ENCODE results near the gene NCR2. TPM values are rescaled to one million over a fixed set of nuclear protein-coding genes. Genes with fewer than 3 reads are reported as not detected.
"Not testable (repeated sequence)": the region's sequence is repeated elsewhere in the genome, so short reads cannot be mapped to it uniquely, and the experiment has no call there.

NCR2 gene, protein sequence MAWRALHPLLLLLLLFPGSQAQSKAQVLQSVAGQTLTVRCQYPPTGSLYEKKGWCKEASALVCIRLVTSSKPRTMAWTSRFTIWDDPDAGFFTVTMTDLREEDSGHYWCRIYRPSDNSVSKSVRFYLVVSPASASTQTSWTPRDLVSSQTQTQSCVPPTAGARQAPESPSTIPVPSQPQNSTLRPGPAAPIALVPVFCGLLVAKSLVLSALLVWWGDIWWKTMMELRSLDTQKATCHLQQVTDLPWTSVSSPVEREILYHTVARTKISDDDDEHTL
- not detected for polyA plus RNA-seq (ENCODE audit: insufficient read length)

GRCh38 chr6:41335296-41335695 lies at the start of gene NCR2:
Gene NCR2, plus strand, starts transcription at chr6:41335608. Its CDS starts 269 bp downstream, at chr6:41335877.
- DNase-seq: no peak

- DNase-seq: peak; percentile 23
Measured at GRCh38 chr6:41286544-41287346, 48.7 kb upstream of the NCR2 start, which contains the start of gene TREM1. Gene TREM1, minus strand, starts transcription at chr6:41286682. Its CDS starts 27 bp downstream, at chr6:41286655.

DNA sequence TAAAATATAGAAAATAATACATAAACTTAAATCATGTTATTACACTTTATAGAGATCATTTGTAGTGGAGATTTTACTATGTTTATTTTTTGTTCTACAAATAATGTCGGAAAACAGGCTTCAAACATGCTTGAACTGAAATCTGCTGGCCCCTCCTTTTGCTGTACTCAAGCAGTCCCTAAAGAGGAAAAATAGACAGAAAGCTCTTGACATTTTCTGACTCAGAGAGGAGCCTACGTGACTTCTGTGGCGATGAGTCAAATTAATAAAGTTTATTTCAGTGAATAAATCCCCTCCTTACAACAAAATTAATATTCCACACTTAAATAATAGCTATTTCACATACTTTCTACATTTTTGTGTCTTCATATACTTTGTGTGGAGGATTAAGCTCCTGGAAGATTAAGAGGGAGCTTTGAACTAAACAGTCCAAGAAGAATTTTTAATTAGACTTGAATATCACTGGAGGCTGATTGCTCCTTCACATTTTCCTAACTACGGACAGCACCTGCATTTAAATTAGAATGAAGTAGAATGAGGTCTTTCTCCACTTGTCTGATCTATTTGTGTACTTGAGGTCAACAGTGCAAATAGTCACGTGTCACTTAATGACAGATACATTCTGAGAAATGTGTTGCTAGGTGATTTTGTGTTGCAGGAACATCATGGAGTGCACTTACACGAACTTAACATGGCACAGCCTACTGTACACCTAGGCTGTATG lies 47.2 kb upstream of the NCR2 start:
- DNase-seq: no peak

- DNase-seq: no peak
Measured at GRCh38 chr6:41288754-41289129, 46.7 kb upstream of the NCR2 start.

DNA sequence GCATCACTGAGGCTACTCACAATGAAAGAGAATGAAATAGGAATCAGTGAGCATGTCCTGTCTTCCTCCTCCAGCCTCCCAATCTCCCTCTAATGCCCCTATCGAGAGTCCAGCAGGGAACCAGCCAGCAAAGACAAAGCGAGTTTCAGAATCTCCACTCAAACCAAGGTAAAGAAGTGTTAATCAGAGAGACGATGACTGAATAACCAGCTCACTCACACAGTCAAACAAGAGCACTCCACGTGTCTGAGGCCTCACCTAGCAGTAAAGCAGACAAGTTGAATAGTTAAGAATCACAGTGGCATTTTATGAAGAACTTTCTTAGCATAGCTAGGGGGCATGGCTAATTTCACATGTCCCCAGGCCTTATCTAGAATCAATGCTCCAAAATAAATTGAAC lies 45.6 kb upstream of the NCR2 start:
- DNase-seq: no peak

- DNase-seq: no peak
Measured at GRCh38 chr6:41291717-41292116, 43.7 kb upstream of the NCR2 start.

DNA sequence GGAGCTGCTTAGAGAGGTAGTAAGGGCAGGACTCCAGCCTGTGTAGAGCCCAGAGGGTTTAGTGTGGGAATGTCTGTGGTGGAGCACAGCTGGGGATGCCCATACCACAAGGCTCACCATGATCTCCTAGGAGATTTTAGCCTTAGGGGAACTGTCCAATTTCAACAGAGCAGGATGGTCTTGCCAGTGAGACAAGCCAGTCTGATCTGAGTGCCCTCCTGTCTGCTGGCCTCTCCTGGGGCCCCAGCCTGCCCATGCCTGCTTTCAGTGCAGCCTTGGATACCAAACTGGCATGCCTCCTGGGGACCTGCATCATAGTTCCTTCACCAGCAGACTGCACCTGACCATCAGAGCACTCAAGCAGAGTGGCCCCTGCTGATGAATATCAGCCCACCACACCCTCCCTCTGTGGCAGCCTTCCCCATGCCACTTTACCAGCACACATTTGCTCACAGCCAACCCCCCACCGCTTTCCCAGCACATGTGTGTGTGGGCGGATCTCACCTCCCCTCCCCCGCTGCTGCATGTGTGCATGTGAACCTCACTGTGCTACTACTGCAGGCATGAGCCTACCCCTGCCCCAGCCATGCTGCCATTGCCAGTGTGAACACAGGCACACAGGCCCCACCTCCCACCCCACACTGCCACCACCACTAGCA lies 41.1 kb upstream of the NCR2 start:
- DNase-seq: no peak

DNA sequence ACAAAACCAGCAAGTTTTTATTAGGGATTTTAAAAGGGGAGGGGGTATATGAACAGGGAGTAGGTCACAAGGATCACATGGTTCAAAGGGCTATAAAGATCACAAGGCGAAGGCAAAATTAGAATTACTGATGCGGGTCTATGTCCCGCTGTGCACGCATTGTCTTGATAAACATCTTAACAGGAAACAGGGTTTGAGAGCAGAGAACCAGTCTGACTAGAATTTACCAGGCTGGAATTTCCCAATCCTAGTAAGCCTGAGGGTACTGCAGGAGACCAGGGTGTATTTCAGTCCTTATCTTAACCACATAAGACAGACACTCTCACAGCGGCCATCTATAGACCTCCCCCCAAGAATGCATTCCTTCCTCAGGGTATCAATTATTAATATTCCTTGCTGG lies 38.2 kb upstream of the NCR2 start:
- DNase-seq: not testable (repeated sequence)

- DNase-seq: no peak
Measured at GRCh38 chr6:41298785-41299502, 36.5 kb upstream of the NCR2 start.

- DNase-seq: no peak
Measured at GRCh38 chr6:41302638-41303037, 32.8 kb upstream of the NCR2 start.

- DNase-seq: peak; percentile 55
Measured at GRCh38 chr6:41306187-41306854, 29.1 kb upstream of the NCR2 start.

- DNase-seq: no peak
Measured at GRCh38 chr6:41315203-41315602, 20.2 kb upstream of the NCR2 start.

- DNase-seq: peak; percentile 68
Measured at GRCh38 chr6:41315943-41316620, 19.3 kb upstream of the NCR2 start.

- DNase-seq: no peak
Measured at GRCh38 chr6:41318261-41318653, 17.2 kb upstream of the NCR2 start.

DNA sequence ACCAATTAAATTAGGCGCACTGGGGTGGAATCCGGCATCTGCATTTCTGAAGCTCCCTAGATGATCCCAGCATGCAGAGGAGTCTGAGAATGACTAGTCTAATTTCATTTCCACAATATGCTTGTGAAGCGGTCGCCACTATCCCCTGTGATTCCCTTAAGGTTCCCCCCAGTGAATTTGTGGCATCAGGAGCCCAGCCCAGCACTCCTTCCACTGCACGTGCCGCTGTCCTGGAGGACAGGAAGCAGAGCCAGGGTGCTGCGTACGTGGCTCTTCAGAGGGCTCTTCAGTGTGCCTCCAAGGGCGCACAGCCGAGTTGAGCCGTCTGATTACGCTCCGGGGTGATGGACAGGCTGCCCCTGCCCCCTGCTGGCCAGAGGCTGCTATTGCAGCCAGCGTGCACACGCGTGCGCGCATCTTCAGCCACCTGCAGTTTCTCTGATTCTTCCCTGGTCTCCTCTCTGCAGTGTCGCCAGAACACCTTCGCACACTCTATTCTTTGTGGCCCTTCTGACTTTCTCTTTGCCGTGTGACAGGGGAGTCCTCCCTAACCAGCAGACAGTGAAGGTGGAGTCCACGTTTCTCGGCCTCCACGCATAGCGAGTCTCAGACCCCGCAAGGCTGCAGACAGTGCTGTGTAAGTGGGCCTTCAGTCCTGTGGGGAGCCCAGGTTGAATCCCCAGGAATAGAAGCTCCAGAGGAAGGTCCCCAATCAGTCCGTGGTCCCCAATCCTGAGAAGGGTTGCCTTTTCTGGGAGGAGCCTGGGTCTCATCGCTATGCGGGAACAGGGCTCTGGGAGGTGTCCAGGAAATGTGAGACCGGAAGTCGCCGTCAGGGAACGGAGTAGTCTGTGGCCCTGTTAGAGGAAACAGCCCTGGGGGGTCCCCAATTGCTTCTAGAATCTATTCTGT lies 16.5 kb upstream of the NCR2 start:
- peak; percentile 80 for DNase-seq

GRCh38 chr6:41321183-41321582 lies 14.2 kb upstream of the NCR2 start:
- DNase-seq: no peak

- DNase-seq: no peak
Measured at GRCh38 chr6:41325446-41326066, 9.9 kb upstream of the NCR2 start.

DNA sequence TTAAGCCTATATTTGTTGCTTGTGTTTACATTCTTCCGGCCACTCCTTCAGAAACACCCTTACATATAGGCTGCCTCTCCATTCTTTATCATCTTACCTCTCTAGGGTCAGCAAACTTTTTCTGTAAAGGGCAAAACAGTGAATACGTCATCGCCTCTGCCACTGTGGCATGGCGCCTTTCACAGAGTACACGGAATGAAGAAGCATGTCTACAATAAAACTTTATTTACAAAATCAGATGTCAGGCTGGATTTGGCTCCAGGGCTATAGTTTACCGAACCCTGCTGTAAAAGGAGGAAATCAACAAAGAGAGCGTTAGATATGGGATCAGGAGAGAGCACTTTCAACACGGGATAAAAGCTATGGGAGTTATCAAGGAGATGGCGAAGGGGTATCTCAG lies 9.3 kb upstream of the NCR2 start:
- DNase-seq: no peak

DNA sequence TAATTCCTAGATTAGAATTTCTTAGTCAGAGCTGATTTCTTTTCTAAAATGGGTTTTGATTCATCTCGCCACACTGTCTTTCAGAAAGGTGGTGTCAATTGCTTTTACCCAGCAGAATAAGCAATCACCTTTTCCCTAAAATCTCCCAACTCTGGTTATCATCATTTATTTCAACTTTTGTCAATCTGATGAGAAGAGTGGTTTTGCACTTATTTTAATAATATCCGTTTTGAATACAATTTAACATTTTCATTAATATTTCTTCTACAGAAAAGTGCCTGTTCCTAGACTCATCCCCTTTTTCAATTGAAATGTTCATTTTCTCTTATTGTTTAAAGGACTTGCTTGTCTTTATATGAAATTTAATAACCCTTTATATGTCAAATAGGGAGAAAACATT lies 8.2 kb upstream of the NCR2 start:
- no peak for DNase-seq
